Ishikawa (cell line): ENCODE data around the gene SPDYC.

Experiments used
- CREB1 ChIP-seq: IDR thresholded peaks from 2 replicates; pipeline ENCODE4 v1.6.1; 2012; ENCODE audit warnings: low read depth
- EP300 ChIP-seq: IDR thresholded peaks from 2 replicates; pipeline ENCODE4 v1.6.1; 2012; ENCODE audit warnings: borderline replicate concordance
- TEAD4 ChIP-seq: IDR thresholded peaks from 2 replicates; pipeline ENCODE4 v1.6.1; 2012
- YY1 ChIP-seq: IDR thresholded peaks from 2 replicates; pipeline ENCODE4 v1.6.1; 2012; ENCODE audit warnings: low read depth

DNA sequence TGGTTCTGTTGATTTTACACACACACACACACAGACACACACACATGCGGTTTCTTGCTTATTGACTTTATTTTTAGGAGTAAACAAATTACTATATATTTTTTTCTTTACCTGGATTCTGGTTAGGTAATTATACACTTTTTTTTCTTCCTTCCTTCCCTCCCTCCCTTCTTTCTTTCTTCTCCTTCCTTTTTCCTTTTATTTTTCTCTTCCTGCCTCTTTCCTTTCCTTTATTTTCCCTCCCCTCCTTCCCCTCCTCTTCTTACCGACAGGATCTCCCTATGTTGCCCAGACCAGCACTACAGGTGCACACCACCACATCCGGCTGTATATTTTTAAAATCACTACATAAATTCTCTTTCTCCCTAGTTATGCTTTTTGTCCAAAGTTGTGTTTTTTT lies 3.1 kb upstream of the SPDYC start:
- TF ChIP-seq YY1 (no peak), EP300 (no peak), CREB1 (no peak), TEAD4 (no peak)
